ENCODE data around the gene TMEM88.

The TMEM88 gene

DNA sequence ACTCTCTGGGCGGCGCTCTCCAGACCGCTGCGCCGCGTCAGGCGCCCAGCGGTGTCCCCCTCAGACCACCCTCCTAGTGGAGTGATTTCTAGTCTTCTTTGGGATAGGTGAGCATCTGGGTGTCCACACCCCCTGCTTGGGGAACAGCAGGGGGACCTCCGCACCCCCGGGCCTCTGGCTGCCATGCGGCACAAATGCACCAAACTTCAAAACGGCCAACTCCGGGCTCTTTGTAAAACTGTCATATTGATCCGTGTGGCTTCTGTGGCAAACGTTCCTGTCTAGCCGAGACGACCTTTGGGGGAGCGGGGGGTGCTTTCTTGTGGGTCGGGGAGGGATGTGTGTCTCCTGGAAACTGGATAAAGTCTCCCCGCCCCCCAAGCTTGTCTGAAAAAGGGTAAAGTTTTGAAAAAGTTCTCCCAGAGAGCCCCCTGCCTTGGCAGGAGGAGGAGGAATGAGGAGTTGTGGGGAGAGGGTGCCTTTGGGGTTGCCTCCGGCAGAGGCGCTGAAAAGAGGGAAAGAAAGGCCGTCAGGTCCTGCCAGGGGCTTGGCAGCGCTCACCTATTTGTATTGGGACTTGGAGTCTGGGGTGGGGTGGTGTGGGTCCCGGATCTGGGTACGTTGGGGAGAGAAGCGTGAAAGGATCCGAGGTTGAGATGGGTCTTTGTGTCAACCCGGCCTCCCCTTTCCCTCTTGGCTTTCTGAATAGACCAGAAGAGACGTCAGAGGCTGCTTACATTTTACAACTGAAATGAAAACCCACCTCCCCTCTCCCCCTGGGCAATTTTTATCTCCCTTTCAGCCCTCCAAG, 31.6 kb downstream of the TMEM88 start:
- DNase-seq = no peak

DNA sequence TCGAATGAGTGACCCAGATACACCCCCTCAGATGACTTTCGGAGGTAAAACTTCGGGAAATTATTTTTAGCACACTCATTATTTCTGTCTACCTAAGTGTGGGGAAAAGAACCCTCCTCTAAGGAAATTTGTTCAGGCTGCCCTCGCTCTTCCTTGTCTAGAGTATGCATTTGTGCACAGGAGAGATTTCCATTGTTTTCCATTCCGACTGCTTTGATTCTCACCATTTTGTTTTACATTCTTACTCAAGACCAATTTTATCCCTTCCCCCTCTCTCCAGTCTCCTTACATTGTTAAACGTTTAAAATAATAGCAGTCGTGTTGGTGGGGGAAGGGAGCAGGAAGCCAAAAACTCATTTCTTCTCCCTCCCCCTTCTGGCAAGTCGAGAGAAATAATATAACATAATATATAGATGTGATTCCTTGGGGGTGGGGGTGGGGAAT, 32.2 kb downstream of the TMEM88 start:
- no peak for DNase-seq

DNA sequence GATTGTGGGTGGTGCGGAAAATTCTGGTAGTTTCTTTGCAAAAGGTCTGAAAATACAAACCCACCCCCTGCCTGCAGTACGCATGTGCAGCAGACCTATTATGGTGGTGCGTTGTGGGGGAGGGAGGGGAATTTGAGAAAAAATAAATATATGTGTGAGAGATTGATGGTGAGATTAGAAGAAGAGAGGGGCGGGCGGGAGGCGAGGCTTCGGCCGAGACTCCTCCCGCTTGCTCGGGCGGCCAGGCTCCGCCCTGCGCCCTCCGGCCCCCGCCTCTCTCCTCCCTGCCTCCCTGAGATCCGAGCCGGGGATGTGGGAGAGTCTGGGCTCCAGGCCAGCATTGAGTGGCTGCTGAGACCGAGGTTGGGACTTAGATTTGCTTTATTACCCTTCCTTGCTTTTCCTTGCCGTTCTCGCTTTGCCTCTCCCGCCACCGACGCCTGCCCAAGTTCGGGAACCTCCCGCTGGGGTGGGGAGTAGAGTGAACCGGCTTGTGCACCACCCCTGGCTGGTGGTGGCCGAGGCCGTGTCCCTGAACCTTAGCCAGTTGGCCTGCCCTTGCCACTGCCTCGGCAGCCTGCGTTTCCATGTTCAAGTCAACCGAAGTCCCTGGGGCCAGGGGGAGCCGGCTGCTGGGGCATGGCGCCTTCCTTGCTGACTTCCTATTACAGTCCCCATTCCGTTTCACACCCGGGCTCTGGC, 32.8 kb downstream of the TMEM88 start:
- DNase-seq = peak; percentile 84

DNA sequence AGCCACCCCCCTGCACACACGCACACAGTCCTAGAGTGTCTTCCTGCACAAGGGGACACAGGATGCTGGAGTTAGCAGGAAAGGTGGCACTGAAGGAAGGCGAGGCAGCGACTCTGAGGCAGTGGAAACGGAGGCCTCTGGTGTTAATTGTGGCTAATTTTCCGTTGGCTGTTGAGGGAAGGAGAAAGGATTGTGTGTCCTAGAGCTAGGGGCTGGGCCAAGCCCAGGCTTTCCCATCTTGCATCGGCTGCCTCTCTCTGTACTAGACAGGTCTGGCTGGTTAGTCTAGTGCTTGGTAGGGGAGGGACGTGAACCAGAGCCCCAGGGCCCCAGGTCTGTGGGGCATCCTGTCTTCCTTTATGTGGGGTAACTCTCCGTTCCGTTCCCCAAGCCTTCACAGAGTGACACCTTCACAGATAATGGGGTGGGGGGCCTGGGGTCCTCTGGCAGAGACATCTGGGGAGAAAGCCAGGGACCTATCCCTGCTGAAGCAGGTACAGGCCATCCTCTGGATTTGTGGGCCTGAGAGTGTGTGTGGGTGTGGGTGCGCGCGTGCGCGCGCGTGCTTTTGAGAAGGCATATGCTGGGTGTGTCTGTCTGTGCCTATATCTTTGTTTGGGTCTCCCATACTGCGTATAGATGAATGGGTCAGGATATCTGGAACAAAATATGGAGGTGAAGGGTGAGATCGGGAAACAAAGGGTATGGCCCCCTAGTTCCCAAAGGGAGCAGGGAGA, 33.5 kb downstream of the TMEM88 start, which contains the start of gene CHD3:
Gene CHD3, plus strand, starts transcription at position 606 of the 737 bp plus-strand sequence. CDS start 212 bp downstream, outside the sequence.
- peak; percentile 69 for DNase-seq

DNA sequence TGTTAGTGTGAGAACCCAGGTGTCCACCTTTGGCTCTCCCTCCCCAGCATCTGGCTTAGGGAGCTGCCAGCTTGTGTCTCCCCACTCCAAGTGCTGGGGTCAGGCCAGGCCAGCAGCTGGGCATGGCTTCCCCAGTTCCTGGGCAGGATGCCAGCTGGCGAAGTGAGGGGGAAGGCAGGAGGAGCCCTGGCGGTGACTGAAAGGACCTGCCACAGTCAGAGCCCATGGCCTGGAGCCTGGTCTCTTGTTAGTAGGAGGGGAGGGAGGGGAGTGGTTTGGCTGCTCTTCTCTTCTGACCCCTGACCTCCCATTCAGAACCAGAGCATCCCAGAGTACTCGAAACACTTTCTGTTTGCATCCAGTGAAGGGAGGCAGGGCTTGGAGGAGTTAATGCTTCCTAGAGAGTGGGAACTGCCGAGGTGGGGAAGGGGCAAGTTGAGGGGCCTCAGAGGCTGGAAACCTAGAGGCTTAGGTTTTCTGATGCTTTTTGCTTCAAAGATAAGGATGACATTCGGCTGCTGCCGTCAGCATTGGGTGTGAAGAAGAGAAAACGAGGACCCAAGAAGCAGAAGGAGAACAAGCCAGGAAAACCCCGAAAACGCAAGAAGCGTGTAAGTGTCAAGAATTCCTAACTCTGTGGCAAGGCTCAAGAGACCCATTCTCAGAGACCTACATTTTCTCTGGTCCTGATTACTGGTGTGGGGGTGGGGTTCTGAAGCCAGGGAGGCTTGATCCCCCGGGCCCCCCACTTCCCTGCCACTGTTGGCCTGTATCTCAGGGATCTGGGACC, 34.5 kb downstream of the TMEM88 start:
- peak; percentile 96 for DNase-seq

DNA sequence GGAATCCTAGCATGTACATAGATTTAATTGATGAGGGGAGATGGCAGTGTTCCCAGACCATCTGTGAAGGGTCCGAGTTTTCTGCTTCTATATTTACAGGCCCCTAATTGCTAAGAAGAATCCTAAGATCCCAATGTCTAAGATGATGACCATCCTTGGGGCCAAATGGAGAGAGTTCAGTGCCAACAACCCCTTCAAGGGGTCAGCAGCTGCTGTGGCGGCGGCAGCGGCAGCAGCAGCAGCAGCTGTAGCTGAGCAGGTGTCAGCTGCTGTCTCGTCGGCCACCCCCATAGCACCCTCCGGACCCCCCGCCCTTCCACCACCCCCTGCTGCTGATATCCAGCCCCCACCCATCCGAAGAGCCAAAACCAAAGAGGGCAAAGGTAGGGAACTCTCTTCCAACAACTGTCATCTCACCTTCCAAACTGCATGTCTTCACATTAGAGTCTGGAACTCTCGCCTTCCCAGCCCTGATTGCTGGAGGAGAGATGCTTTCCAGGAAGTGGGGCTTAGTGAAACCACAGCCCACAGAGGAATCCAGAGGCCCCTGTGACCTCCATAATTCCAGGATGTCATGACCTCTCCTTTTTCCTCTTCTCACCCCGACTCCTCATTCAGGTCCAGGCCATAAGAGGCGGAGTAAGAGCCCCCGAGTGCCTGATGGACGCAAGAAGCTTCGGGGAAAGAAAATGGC, 38.5 kb downstream of the TMEM88 start:
- no peak for DNase-seq

DNA sequence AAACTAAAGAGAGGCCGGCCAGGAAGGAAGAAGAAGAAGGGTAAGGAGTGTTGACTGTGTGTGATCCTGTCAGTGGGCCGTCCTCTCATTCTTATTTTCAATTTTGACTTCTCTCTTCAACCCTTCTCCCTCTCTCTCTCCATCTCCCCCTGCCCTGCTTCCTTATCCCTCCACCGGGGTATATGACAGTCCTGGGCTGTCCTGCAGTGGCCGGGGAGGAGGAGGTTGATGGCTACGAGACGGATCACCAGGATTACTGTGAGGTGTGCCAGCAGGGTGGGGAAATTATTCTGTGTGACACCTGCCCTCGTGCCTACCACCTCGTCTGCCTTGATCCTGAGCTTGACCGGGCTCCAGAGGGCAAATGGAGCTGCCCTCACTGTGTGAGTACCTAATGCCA, 39.4 kb downstream of the TMEM88 start:
- DNase-seq = no peak

DNA sequence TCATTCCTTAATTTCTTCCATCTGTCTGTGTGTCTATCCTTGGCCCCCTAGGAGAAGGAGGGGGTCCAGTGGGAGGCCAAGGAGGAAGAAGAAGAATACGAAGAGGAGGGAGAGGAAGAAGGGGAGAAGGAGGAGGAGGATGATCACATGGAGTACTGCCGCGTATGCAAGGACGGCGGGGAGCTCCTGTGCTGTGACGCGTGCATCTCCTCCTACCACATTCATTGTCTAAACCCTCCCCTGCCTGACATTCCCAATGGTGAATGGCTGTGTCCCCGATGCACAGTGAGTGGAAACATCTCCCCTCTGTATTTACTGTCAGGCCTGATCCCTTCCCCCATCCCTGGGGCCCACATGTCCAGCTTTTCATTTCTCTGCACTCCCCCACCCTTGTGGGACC, 40.0 kb downstream of the TMEM88 start:
- no peak for DNase-seq

DNA sequence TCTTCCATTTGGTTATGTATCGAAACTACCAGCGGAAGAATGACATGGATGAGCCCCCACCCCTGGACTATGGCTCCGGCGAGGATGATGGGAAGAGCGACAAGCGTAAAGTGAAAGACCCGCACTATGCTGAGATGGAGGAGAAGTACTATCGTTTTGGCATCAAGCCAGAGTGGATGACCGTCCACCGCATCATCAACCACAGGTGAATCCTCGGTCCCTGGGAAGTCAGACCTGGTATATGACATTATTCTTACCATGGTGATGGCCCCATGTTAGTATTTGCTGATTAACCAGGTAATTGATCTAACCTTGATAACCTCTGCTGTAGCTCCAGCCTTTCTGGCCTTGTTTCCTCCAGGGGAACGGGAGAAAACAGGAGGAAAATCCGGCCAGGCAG, 42.2 kb downstream of the TMEM88 start:
- no peak for DNase-seq

DNA sequence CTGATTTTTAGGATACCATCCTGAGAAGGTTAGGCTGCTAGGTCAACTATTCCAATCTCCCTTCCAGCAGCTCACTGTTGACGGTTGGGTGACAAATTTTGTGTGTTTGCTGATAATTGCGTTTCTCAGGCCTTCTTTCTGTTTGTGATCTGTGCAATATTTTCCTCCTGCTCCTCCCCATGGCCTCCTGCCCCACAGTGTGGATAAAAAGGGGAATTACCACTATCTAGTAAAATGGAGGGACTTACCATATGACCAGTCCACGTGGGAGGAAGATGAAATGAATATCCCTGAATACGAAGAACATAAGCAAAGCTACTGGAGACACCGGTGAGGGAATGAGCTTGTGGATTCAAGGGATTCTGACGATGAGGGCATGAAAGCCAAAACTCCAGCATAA, 42.9 kb downstream of the TMEM88 start:
- DNase-seq = no peak

DNA sequence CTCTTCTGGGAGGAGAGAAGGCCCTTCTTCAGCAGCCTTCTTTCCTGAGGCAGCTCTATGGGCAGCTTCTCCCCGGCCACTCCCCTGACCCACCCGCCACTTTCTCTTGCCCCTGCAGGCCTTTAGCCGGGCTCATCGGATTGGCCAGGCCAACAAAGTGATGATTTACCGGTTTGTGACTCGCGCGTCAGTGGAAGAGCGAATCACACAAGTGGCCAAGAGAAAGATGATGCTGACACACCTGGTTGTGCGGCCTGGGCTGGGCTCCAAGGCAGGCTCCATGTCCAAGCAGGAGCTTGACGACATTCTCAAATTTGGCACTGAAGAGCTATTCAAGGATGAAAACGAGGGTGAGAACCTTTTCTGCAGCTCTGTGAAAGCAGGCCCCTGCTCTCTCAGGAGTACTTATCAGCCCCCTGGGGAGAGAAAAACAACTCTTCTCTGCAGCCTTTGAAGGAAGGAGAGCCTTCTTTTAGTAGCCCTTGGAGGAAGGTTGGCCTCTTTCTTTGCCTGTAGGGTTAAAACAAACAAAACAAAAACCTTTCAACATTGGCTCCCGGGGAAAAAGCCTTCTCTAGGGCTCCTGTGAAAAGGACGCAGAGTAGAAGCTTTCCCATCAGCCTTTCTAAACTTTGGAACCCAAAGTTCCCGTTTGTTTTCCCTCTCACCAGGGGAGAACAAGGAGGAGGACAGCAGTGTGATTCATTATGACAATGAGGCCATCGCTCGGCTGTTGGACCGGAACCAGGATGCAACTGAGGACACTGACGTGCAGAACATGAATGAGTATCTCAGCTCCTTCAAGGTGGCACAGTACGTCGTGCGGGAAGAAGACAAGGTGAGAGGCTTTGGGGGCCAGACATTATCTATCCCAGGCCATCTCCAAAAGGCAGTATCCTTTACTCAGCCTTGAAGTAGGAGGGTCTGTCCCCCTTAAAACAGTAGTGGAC, 48.6 kb downstream of the TMEM88 start:
- no peak for DNase-seq
